Panc1 (cell line): ENCODE results near the gene CCDC144A. TPM values are rescaled to one million over a fixed set of nuclear protein-coding genes. Genes with fewer than 3 reads are reported as not detected.
"Not testable (repeated sequence)": the region's sequence is repeated elsewhere in the genome, so short reads cannot be mapped to it uniquely, and the experiment has no call there.

Experiments used
- ATAC-seq: fragments of 200-7000 bp; cut with Tn5 transposase; 2 replicates; pipeline ENCODE4 v1.9.1; 2020; ENCODE audit warnings: mild to moderate bottlenecking, moderate library complexity
- BruUV-seq: library from RNA; stranded (reverse); fragments of 400-500 nt; replicated peaks from 2 replicates; lab custom pipeline; 2021; lab: Mats Ljungman, UMichigan
- CTCF ChIA-PET: fragments of 300-600 bp; sonication (Branson Sonifier 250); formaldehyde crosslinking; loops from one replicate; lab custom pipeline; 2022; ENCODE audit warnings: antibody characterized with exemption; lab: Charles Lee
- POLR2A ChIA-PET: fragments of 300-600 bp; sonication (Branson Sonifier 250); formaldehyde crosslinking; loops from one replicate; lab custom pipeline; 2022; ENCODE audit warnings: antibody characterized with exemption; lab: Charles Lee
- DNase-seq: peaks from one replicate; pipeline ENCODE4 v3.0.0-alpha.2; 2010; ENCODE audit warnings: low read depth, low spot score
- H3K27ac ChIP-seq: 2 replicates; pipeline ENCODE4 v1.5.1; 2011; ENCODE audit warnings: mild to moderate bottlenecking, low read length, inconsistent platforms
- H3K27me3 ChIP-seq: fragments of 200-500 bp; sonication (Bioruptor generic); 2 replicates; pipeline ENCODE4 v1.6.0; 2014; ENCODE audit warnings: low read length, inconsistent platforms; ENCODE audit not compliant: control insufficient read depth, insufficient read depth
- H3K36me3 ChIP-seq: fragments of 200-500 bp; sonication (Bioruptor generic); 2 replicates; pipeline ENCODE4 v1.5.1; 2014; ENCODE audit warnings: inconsistent platforms, mild to moderate bottlenecking, low read length, moderate library complexity; ENCODE audit not compliant: control insufficient read depth, insufficient read depth
- H3K4me1 ChIP-seq: 2 replicates; pipeline ENCODE4 v1.5.1; 2011; ENCODE audit warnings: inconsistent platforms, mild to moderate bottlenecking, low read length, moderate library complexity; ENCODE audit not compliant: control insufficient read depth, insufficient read depth
- H3K4me3 ChIP-seq, 2 experiments: 2 replicates each; pipeline ENCODE4 v1.5.1; 2011 to 2012; ENCODE audit warnings: low read depth in 2 of 2, low read length in 2 of 2, mild to moderate bottlenecking in 2 of 2, inconsistent platforms in 1 of 2, moderate library complexity in 1 of 2
- H3K9me3 ChIP-seq: fragments of 200-500 bp; sonication (Bioruptor generic); 2 replicates; pipeline ENCODE4 v1.5.1; 2014; ENCODE audit warnings: low read depth, mild to moderate bottlenecking, inconsistent platforms, low read length, moderate library complexity; ENCODE audit not compliant: control insufficient read depth, insufficient read depth
- CTCF ChIP-seq: fragments of 450-650 bp; IDR thresholded peaks from 2 replicates; pipeline ENCODE4 v1.5.1; 2017; ENCODE audit warnings: mild to moderate bottlenecking
- in situ Hi-C: cut with HindIII; loops from 2 replicates; pipeline ENCODE4 v1.10.0; 2016; ENCODE audit warnings: low sequenced_read_pairs, low pct_unique_long_range_greater_than_20kb
- intact Hi-C: fragments of 100-400 bp; cut with micrococcal nuclease; formaldehyde crosslinking; loops from one replicate; pipeline ENCODE4 v1.10.0; 2022; ENCODE audit not compliant: unreplicated experiment
- total RNA-seq: library from RNA; stranded (reverse); gene quantifications from one replicate; pipeline ENCODE4 v1.2.1, GENCODE V29; 2021; ENCODE audit not compliant: unreplicated experiment

Gene CCDC144A
- total RNA-seq, 1 experiment from 2014 or later, result 0.57 TPM

GRCh38 chr17:16750515-16750914 lies 60.5 kb downstream of the CCDC144A start:
- intact Hi-C loops, in situ Hi-C loops, BruUV-seq, H3K4me1 ChIP-seq, DNase-seq, POLR2A ChIA-PET, ATAC-seq, H3K27me3 ChIP-seq, H3K36me3 ChIP-seq, CTCF ChIA-PET, H3K9me3 ChIP-seq, H3K4me3 ChIP-seq, H3K27ac ChIP-seq: not testable (repeated sequence)

GRCh38 chr17:16751224-16751923 lies 61.3 kb downstream of the CCDC144A start:
- intact Hi-C loops, result not testable (repeated sequence)

GRCh38 chr17:16751924-16752287 lies 61.9 kb downstream of the CCDC144A start:
- in situ Hi-C loops, H3K27me3 ChIP-seq, H3K27ac ChIP-seq, CTCF ChIA-PET, H3K9me3 ChIP-seq, H3K36me3 ChIP-seq, BruUV-seq, POLR2A ChIA-PET, intact Hi-C loops, H3K4me3 ChIP-seq, H3K4me1 ChIP-seq, DNase-seq: not testable (repeated sequence)
- ATAC-seq, result peak; percentile 42; the same call in 1 of the 2 replicates

More at GRCh38 chr17:16751224-16751923, 61.3 kb downstream of the CCDC144A start:
- CTCF ChIA-PET, POLR2A ChIA-PET, H3K9me3 ChIP-seq, H3K4me1 ChIP-seq, H3K27me3 ChIP-seq, in situ Hi-C loops, BruUV-seq, H3K36me3 ChIP-seq, H3K27ac ChIP-seq, H3K4me3 ChIP-seq: not testable (repeated sequence)
- TF ChIP-seq CTCF, result peak; percentile 73
- peak; percentile 10 for DNase-seq
- peak; percentile 70 for ATAC-seq

GRCh38 chr17:16757520-16757919 lies 67.5 kb downstream of the CCDC144A start:
- BruUV-seq, DNase-seq, POLR2A ChIA-PET, H3K9me3 ChIP-seq, H3K4me1 ChIP-seq, H3K27me3 ChIP-seq, H3K27ac ChIP-seq, ATAC-seq, intact Hi-C loops, CTCF ChIA-PET, H3K4me3 ChIP-seq, in situ Hi-C loops, H3K36me3 ChIP-seq: not testable (repeated sequence)

- BruUV-seq, H3K27ac ChIP-seq, H3K36me3 ChIP-seq, POLR2A ChIA-PET, DNase-seq, H3K4me3 ChIP-seq, CTCF ChIA-PET, H3K4me1 ChIP-seq, intact Hi-C loops, in situ Hi-C loops, ATAC-seq, H3K27me3 ChIP-seq, H3K9me3 ChIP-seq: not testable (repeated sequence)
Observed at GRCh38 chr17:16758177-16758576, 68.1 kb downstream of the CCDC144A start.

GRCh38 chr17:16768290-16769175 lies 78.5 kb downstream of the CCDC144A start:
- ATAC-seq, H3K36me3 ChIP-seq, POLR2A ChIA-PET, H3K9me3 ChIP-seq, CTCF ChIA-PET, H3K4me3 ChIP-seq, intact Hi-C loops, DNase-seq, BruUV-seq, H3K27ac ChIP-seq, H3K4me1 ChIP-seq, in situ Hi-C loops, H3K27me3 ChIP-seq: not testable (repeated sequence)
